NCI-H526 treated with DMSO at 0.1 percent for 48 hours (cell line): ENCODE data around the gene TLR3.

Experiments used
- DNase-seq: peaks from one replicate; lab custom pipeline; 2025; lab: John Stamatoyannopoulos, UW

The TLR3 gene

GRCh38 chr4:186050135-186050534, 18.8 kb upstream of the TLR3 start:
- DNase-seq, result peak; percentile 5

GRCh38 chr4:186051096-186051495, 17.9 kb upstream of the TLR3 start:
- DNase-seq, result no peak

GRCh38 chr4:186058253-186058979, 10.5 kb upstream of the TLR3 start:
- no peak for DNase-seq

GRCh38 chr4:186058980-186059316, 10.0 kb upstream of the TLR3 start:
- DNase-seq, result no peak

DNA sequence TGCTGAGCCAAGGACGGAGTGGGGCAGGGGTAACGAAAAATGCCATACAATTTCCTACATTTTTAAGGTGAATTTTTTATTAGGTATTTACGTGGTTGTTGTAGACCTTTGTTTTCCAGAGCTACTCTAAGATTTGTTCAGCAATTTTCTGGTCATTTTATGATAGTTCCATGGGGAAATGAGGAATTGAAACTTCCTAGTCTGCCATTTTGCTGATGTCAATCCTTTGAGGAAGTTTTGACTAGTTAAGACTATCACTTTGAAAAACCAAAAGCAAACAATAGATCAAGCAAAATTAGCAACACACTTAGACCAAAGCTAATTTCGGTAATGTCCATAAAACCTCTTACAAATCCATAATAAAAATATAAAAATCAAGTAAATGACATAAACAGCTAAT, 7.0 kb upstream of the TLR3 start:
- no peak for DNase-seq

- peak; percentile 24 for DNase-seq
These were observed 1.1 kb upstream of the TLR3 start for GRCh38 chr4:186067757-186068385.

GRCh38 chr4:186069729-186070128, 773 bp downstream of the TLR3 start:
- DNase-seq, result no peak

- DNase-seq, result no peak
These were observed 3.6 kb downstream of the TLR3 start for GRCh38 chr4:186072516-186072915.

GRCh38 chr4:186074189-186074588, 5.2 kb downstream of the TLR3 start:
- DNase-seq, result no peak

- DNase-seq, result peak; percentile 1
These were observed 10.2 kb downstream of the TLR3 start for GRCh38 chr4:186078981-186079638.

DNA sequence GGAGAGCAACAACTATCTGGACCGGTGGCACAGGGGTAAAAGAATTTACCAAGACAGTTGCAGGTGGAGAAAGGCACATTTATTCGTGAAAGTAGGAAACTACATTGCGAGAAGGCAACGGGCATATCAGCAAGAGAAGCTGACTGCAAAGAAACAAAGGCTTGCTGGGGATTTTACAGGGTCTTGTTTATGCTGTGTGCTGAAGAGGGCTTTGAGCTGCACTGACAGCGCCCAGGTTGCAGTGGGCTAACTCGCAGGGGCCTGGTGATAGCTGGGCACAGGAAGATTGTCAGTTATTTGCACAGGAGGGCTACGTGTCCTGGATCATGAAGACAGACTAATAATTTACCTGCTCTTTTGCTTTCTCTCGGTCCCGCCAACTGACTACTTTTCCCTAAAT, 10.7 kb downstream of the TLR3 start:
- no peak for DNase-seq

GRCh38 chr4:186081202-186081807, 12.3 kb downstream of the TLR3 start:
- no peak for DNase-seq

- DNase-seq, result no peak
These were observed 13.3 kb downstream of the TLR3 start for GRCh38 chr4:186082221-186082620.

- no peak for DNase-seq
These were observed 19.6 kb downstream of the TLR3 start for GRCh38 chr4:186088523-186088922.

- DNase-seq, result no peak
These were observed 23.3 kb downstream of the TLR3 start for GRCh38 chr4:186092296-186092695.

DNA sequence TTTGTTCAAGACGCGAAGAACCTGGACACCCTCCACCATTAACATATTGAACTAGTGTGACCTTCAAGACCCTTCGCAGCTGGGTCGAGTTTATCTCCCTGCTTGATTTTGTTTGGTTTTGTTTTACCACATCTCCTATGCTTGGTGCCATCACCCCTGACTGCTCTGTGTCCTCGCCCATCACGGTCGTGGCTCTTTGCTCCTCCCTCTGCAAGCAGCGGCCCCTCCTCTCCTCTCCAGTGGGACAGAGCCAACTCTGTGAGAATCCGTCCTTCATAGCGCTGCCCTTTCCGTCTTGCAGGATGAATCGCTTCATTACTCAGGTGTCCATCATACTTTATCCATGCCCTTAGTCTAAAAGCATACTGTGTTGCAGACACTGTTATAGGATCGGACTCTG, 26.4 kb downstream of the TLR3 start:
- no peak for DNase-seq

GRCh38 chr4:186096681-186097165, 27.8 kb downstream of the TLR3 start:
- DNase-seq, result no peak

DNA sequence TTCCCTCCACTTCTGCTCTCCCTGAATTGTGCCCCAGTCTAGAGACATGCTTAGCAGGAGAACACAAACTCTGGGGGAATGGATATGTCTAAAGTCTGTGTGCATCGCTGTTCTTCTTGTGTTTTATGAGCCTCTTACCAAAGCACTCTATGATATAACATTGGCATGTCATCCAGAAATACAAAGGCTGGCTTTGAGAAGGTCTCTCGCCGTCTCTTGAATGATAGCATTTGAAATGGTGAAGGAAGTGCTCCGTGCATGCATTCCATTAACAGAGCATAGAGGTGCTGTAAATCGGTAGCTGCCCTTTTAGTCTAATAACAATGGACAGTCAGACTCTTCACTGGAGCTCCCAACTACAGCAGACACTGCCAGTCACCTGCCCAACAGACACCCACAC, 28.4 kb downstream of the TLR3 start:
- DNase-seq, result no peak

- DNase-seq, result no peak
These were observed 34.0 kb downstream of the TLR3 start for GRCh38 chr4:186102931-186103330.

DNA sequence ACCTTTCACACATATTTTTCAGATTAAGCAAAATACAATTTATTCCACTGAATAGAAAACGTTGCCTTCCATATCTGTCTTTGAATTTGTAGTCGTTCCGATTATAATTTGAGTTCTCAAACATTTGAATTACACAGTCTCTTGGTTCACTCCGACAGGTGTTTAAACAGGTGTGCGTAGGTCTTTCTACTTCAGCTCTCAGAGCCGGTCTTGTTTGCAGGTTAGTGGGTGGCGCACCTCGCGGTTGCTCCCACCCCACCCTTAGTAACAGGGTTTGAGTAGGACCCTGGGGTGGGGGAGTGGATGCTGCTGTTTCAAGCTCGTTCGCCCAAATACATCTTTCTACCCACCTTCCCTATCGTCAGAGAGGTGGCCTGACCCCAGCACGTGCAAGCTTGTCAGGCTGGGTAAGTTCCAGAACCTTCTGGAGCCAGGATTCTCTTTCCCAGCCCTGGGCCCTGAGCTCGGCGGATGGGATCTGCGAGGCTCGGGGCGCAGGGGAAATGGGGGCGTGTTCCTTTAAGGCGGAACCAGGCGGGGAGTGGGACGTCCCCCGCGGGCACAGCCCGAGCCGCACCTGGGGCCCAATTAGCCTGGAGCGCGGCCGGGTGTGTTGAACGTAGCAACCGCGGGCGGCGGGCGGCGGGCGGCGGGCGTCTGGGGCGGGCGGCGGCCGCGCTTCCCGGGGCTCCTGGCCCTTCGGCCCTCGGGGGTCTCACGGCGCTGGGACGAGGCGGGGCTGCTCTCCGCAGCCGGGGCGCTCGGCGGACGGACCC, 35.3 kb downstream of the TLR3 start, which contains the start of gene FAM149A:
TSS of gene FAM149A (plus strand) at position 591 of the 776 bp plus-strand sequence.
- DNase-seq, result peak; percentile 46

GRCh38 chr4:186104890-186105646, 36.1 kb downstream of the TLR3 start:
- no peak for DNase-seq
